ENCODE data around the gene CGRRF1.

Gene CGRRF1

DNA sequence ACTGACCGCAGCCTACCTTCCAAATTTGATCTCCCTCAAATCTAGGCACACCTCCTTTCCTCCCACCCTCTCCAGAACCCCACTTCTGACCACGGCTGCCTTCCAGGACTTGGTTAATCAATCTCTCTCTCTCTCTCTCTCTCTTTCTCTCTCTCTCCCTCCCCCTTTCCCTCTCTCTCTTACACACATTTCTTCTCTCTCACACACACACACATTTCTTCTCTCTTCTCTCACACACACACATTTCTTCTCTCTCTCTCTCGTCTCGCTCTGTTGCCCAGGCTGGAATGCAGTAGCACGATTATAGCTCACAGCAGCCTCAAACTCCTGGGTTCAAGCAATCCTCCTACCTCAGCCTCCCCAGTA, 20.4 kb upstream of the CGRRF1 start:
- TF ChIP-seq, protein P1, sequence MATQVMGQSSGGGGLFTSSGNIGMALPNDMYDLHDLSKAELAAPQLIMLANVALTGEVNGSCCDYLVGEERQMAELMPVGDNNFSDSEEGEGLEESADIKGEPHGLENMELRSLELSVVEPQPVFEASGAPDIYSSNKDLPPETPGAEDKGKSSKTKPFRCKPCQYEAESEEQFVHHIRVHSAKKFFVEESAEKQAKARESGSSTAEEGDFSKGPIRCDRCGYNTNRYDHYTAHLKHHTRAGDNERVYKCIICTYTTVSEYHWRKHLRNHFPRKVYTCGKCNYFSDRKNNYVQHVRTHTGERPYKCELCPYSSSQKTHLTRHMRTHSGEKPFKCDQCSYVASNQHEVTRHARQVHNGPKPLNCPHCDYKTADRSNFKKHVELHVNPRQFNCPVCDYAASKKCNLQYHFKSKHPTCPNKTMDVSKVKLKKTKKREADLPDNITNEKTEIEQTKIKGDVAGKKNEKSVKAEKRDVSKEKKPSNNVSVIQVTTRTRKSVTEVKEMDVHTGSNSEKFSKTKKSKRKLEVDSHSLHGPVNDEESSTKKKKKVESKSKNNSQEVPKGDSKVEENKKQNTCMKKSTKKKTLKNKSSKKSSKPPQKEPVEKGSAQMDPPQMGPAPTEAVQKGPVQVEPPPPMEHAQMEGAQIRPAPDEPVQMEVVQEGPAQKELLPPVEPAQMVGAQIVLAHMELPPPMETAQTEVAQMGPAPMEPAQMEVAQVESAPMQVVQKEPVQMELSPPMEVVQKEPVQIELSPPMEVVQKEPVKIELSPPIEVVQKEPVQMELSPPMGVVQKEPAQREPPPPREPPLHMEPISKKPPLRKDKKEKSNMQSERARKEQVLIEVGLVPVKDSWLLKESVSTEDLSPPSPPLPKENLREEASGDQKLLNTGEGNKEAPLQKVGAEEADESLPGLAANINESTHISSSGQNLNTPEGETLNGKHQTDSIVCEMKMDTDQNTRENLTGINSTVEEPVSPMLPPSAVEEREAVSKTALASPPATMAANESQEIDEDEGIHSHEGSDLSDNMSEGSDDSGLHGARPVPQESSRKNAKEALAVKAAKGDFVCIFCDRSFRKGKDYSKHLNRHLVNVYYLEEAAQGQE (IDR thresholded peaks at IDR 0.05; ENCODE audit: insufficient read depth in 1 of 2, low read depth in 2 of 2, low read length in 2 of 2): no peak
- TF ChIP-seq TAF1 (IDR thresholded peaks at IDR 0.05; ENCODE audit: borderline replicate concordance, insufficient read depth, low read length) (no peak), FOXP2 (optimal IDR thresholded peaks at IDR 0.05; ENCODE audit: borderline replicate concordance, extremely low read depth, extremely low read length, insufficient read depth) (no peak), POLR2AphosphoS5 (IDR thresholded peaks at IDR 0.05; ENCODE audit: low read depth, low read length) (no peak)

GRCh38 chr14:54489731-54490444, 19.8 kb upstream of the CGRRF1 start:
- TF ChIP-seq TAF1 (IDR thresholded peaks at IDR 0.05; ENCODE audit: borderline replicate concordance, insufficient read depth, low read length): no peak
- TF ChIP-seq POLR2AphosphoS5 (IDR thresholded peaks at IDR 0.05; ENCODE audit: low read depth, low read length): no peak
- TF ChIP-seq, protein P1 (IDR thresholded peaks at IDR 0.05; ENCODE audit: insufficient read depth in 1 of 2, low read depth in 2 of 2, low read length in 2 of 2): no peak
- TF ChIP-seq FOXP2 (optimal IDR thresholded peaks at IDR 0.05; ENCODE audit: borderline replicate concordance, extremely low read depth, extremely low read length, insufficient read depth): no peak
- no peak for TF ChIP-seq SIN3A (IDR thresholded peaks at IDR 0.05; ENCODE audit: borderline replicate concordance, insufficient read depth, low read length)

- no peak for TF ChIP-seq SIN3A (IDR thresholded peaks at IDR 0.05; ENCODE audit: borderline replicate concordance, insufficient read depth, low read length)
- TF ChIP-seq, protein P1 (IDR thresholded peaks at IDR 0.05; ENCODE audit: insufficient read depth in 1 of 2, low read depth in 2 of 2, low read length in 2 of 2): no peak
- TF ChIP-seq FOXP2 (optimal IDR thresholded peaks at IDR 0.05; ENCODE audit: borderline replicate concordance, extremely low read depth, extremely low read length, insufficient read depth): no peak
- no peak for TF ChIP-seq TAF1 (IDR thresholded peaks at IDR 0.05; ENCODE audit: borderline replicate concordance, insufficient read depth, low read length)
- no peak for TF ChIP-seq POLR2AphosphoS5 (IDR thresholded peaks at IDR 0.05; ENCODE audit: low read depth, low read length)
Observed at GRCh38 chr14:54490445-54491175, 19.1 kb upstream of the CGRRF1 start.

DNA sequence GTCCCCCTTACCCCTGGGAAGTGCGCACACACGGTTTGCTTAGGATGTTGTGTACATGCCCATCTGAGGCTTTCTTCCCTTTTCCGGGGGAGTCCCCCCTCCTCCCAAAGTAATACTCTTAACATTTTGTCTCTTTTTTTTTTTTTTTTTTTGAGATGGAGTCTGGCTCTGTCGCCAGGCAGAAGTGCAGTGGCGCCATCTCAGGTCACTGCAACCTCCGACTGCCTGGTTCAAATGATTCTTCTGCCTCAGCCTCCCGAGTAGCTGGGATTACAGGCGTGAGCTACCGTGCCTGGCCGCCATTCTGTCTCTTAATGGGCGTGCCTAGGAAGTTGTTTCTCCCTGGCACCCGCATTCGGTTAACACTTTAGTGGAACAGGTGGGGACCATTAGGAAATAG, 16.4 kb upstream of the CGRRF1 start:
- TF ChIP-seq, protein P1 (IDR thresholded peaks at IDR 0.05; ENCODE audit: insufficient read depth in 1 of 2, low read depth in 2 of 2, low read length in 2 of 2): no peak
- TF ChIP-seq FOXP2 (optimal IDR thresholded peaks at IDR 0.05; ENCODE audit: borderline replicate concordance, extremely low read depth, extremely low read length, insufficient read depth) (no peak), TAF1 (IDR thresholded peaks at IDR 0.05; ENCODE audit: borderline replicate concordance, insufficient read depth, low read length) (no peak), POLR2AphosphoS5 (IDR thresholded peaks at IDR 0.05; ENCODE audit: low read depth, low read length) (no peak), SIN3A (IDR thresholded peaks at IDR 0.05; ENCODE audit: borderline replicate concordance, insufficient read depth, low read length) (no peak)

Measured in PFSK-1 (cell line).